Mucosa of rectum (tissue), 2 donors: Measurements from ENCODE around the gene ARHGDIG.

Experiments
- H3K27ac ChIP-seq, 2 donors: one replicate each; pipeline ENCODE4 v1.7.0; 2013; ENCODE audit warnings: inconsistent platforms in 2 of 2, low read depth in 2 of 2, low read length in 2 of 2
- H3K27me3 ChIP-seq, 2 donors: one replicate each; pipeline ENCODE4 v1.7.0; 2013; ENCODE audit warnings: low read length in 2 of 2; ENCODE audit not compliant: control insufficient read depth in 2 of 2, insufficient read depth in 2 of 2
- H3K36me3 ChIP-seq, 2 donors: one replicate each; pipeline ENCODE4 v1.7.0; 2013; ENCODE audit warnings: low read length in 2 of 2; ENCODE audit not compliant: control insufficient read depth in 2 of 2, insufficient read depth in 2 of 2
- H3K4me1 ChIP-seq, 2 donors: one replicate each; pipeline ENCODE4 v1.7.0; 2013; ENCODE audit warnings: low read length in 2 of 2, mild to moderate bottlenecking in 1 of 2; ENCODE audit not compliant: control insufficient read depth in 2 of 2, insufficient read depth in 2 of 2
- H3K4me3 ChIP-seq, 2 donors: one replicate each; pipeline ENCODE4 v1.7.0; 2013; ENCODE audit warnings: low read length in 2 of 2
- H3K9ac ChIP-seq, 2 donors: one replicate each; pipeline ENCODE4 v1.7.0; 2013; ENCODE audit warnings: low read length in 2 of 2, low read depth in 1 of 2, mild to moderate bottlenecking in 1 of 2
- H3K9me3 ChIP-seq, 2 donors: one replicate each; pipeline ENCODE4 v1.7.0; 2013; ENCODE audit warnings: low read length in 2 of 2; ENCODE audit not compliant: control insufficient read depth in 2 of 2
- donor health status: healthy.
- donor health status: Normal muscosa, but diverticular disease.

The ARHGDIG gene

GRCh38 chr16:286491-287297 lies 6.3 kb downstream of the ARHGDIG start:
- Histone ChIP-seq H3K4me3 (no peak overlapping the region), H3K9ac (no peak overlapping the region), H3K27ac (no peak overlapping the region), H3K27me3 (peaks cover 0 to 3% of the 10 kb centered on the region in 2 donors), H3K9me3 (no peaks in the 10 kb centered on the region), H3K36me3 (peaks cover 19 to 25% of the 10 kb centered on the region in 2 donors), H3K4me1 (no peaks in the 10 kb centered on the region)

GRCh38 chr16:287298-287811 lies 7.0 kb downstream of the ARHGDIG start:
- Histone ChIP-seq H3K27me3 (no peaks in the 10 kb centered on the region), H3K9ac (no peak overlapping the region), H3K27ac (no peak overlapping the region), H3K4me1 (no peaks in the 10 kb centered on the region), H3K9me3 (no peaks in the 10 kb centered on the region), H3K4me3 (no peak overlapping the region), H3K36me3 (peaks cover 26 to 27% of the 10 kb centered on the region in 2 donors)

GRCh38 chr16:287981-288920 lies 7.9 kb downstream of the ARHGDIG start:
- no peak overlapping the region for H3K4me3 ChIP-seq

GRCh38 chr16:289395-289997 lies 9.1 kb downstream of the ARHGDIG start:
- Histone ChIP-seq H3K9ac (no peak overlapping the region), H3K4me1 (no peaks in the 10 kb centered on the region), H3K4me3 (no peak overlapping the region), H3K27me3 (no peaks in the 10 kb centered on the region), H3K27ac (no peak overlapping the region), H3K9me3 (no peaks in the 10 kb centered on the region), H3K36me3 (peaks cover 33 to 36% of the 10 kb centered on the region in 2 donors)

More at GRCh38 chr16:287981-288920, 7.9 kb downstream of the ARHGDIG start:
- Histone ChIP-seq H3K27ac (no peak overlapping the region), H3K36me3 (peaks cover 31 to 35% of the 10 kb centered on the region in 2 donors), H3K4me1 (no peaks in the 10 kb centered on the region), H3K9me3 (no peaks in the 10 kb centered on the region), H3K27me3 (no peaks in the 10 kb centered on the region), H3K9ac (no peak overlapping the region)

- Histone ChIP-seq H3K9me3 (no peaks in the 10 kb centered on the region), H3K36me3 (peaks cover 33 to 36% of the 10 kb centered on the region in 2 donors)
Observed at GRCh38 chr16:290015-290680, 9.8 kb downstream of the ARHGDIG start.

DNA sequence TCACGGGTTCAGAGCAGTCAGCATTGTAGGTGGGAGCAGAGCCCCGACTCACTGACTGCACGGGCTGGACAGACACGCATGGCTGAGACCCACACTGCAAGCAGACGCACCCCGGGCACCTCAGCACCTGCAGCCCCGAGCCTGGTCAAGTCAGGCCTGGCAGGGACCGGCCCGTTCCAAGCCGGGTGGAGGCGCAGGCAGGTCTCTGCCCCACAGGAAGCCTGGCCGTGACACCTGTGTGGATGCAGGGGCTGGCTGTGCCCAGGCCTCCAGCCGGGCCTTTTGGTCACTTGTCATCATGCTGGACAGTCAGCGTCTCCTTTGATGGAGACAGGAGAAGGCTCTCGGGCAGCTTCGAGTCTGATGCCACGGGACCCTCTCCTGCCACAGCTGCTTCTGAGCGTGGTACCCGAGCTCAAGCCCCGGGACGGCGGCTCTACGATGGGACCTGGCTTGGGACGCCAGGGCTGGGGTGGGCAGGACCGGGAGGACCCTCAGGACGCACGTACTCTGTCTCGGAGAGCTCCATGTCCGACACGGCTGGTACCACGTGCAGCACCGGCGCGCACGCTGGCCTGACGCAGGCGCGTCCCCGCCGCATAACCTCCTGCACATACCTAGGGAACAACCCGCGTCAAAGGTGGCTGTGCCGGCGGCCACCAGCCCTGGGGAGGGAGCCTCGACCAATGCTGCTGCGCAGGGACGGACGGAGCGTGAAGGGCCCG lies 10.5 kb downstream of the ARHGDIG start:
- Histone ChIP-seq H3K9ac (no peak overlapping the region), H3K36me3 (peaks cover 33 to 36% of the 10 kb centered on the region in 2 donors), H3K4me3 (no peak overlapping the region), H3K4me1 (no peaks in the 10 kb centered on the region), H3K27ac (no peak overlapping the region), H3K27me3 (no peaks in the 10 kb centered on the region), H3K9me3 (no peaks in the 10 kb centered on the region)

More at GRCh38 chr16:290015-290680, 9.8 kb downstream of the ARHGDIG start:
- Histone ChIP-seq H3K4me3 (no peak overlapping the region), H3K27me3 (no peaks in the 10 kb centered on the region), H3K4me1 (no peaks in the 10 kb centered on the region), H3K27ac (no peak overlapping the region), H3K9ac (no peak overlapping the region)

GRCh38 chr16:291539-291938 lies 11.1 kb downstream of the ARHGDIG start:
- H3K4me3 ChIP-seq = no peak overlapping the region
- H3K27ac ChIP-seq = no peak overlapping the region
- no peaks in the 10 kb centered on the region for H3K4me1 ChIP-seq
- no peaks in the 10 kb centered on the region for H3K27me3 ChIP-seq
- H3K9me3 ChIP-seq = no peaks in the 10 kb centered on the region
- peaks cover 36% of the 10 kb centered on the region in 2 donors for H3K36me3 ChIP-seq
- H3K9ac ChIP-seq = no peak overlapping the region

DNA sequence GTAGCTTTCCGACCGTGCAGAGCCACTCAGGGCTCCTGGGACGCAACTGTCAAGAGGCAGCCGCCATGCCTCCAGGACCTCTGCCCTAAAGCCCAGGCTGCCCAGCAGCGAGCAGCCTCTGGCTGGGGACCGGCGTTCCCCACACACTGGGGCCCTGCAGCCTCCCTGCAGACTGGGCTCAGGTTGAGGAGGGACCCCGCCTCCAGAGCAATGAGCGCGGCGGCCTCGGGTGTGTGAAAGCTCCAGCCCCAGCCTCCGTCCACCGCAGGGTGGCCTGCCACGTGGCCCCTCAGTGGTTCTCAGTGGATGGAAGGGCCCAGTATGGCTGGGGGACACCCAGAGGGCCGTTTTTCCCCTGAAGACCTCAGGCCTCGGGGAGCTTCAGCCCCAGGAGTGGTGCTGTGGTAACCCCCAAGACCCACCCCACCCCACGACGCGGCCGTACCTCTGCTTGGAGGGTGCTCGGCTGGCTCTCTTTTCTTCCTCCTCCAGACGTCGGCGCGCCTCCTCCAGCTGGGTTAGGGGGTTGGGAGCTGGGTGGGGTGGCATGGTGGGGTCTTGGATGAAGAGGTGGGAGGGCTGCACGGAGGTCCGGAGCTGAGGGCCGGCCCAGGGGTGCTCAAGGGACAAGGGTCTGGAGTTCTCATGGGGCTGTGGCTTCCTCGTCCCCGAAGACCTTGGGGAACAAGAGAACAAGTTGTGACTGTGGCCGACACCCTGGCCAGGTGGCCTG lies 12.8 kb downstream of the ARHGDIG start:
- no peak overlapping the region for H3K9ac ChIP-seq
- H3K27ac ChIP-seq = no peak overlapping the region
- H3K27me3 ChIP-seq = no peaks in the 10 kb centered on the region
- no peaks in the 10 kb centered on the region for H3K4me1 ChIP-seq
- H3K36me3 ChIP-seq = peaks cover 37 to 42% of the 10 kb centered on the region in 2 donors
- no peak overlapping the region for H3K4me3 ChIP-seq
- no peaks in the 10 kb centered on the region for H3K9me3 ChIP-seq
